Lung microvascular endothelial cell (primary cell): ENCODE measurements around the gene GRWD1. TPM values are rescaled to one million over a fixed set of nuclear protein-coding genes. Genes with fewer than 3 reads are reported as not detected.

Source experiments
- DNase-seq, 2 donors: peaks; one replicate each; pipeline versions ENCODE4 v3.0.0 to v3.0.0-alpha.2; 2010; ENCODE audit warnings: low read depth in 2 of 2
- total RNA-seq: library from RNA; depleted of rRNA; stranded (reverse); fragments of >200 nt; gene quantifications from 2 replicates; pipeline ENCODE4 v1.2.1, GENCODE V29; 2014

Gene GRWD1
- total RNA-seq, 1 donor from 2014 or later = 14.5 TPM

GRCh38 chr19:48496959-48497727, 51.4 kb downstream of the GRWD1 start:
- no peak for DNase-seq

- no peak for DNase-seq
Observed at GRCh38 chr19:48497728-48498594, 52.2 kb downstream of the GRWD1 start.

GRCh38 chr19:48498595-48499311, 53.0 kb downstream of the GRWD1 start:
- DNase-seq = no peak

- no peak for DNase-seq
Observed at GRCh38 chr19:48499316-48500090, 53.7 kb downstream of the GRWD1 start.

- DNase-seq = no peak
Observed at GRCh38 chr19:48500830-48501493, 55.2 kb downstream of the GRWD1 start.

- peak; percentile 29 to 37 for DNase-seq
Observed at GRCh38 chr19:48501494-48502349, 55.9 kb downstream of the GRWD1 start.

GRCh38 chr19:48502350-48503018, 56.7 kb downstream of the GRWD1 start:
- DNase-seq = no peak

- DNase-seq = peak; percentile 60 to 64
Observed at GRCh38 chr19:48506138-48506733, 60.5 kb downstream of the GRWD1 start.

Other genes with a start within 250 kb of the GRWD1 start
- 55.4 and 69.6 TPM in 2 replicates for gene CARD8, start 190.1 kb upstream of the GRWD1 start, total RNA-seq
- under 0.01 and 0.87 TPM in 2 replicates for gene ZNF114, start 175.9 kb upstream of the GRWD1 start, total RNA-seq
- gene EMP3, start 120.4 kb upstream of the GRWD1 start, total RNA-seq = 4.0 and 7.4 TPM in 2 replicates
- 2.0 and 2.2 TPM in 2 replicates for gene TMEM143, start 82.0 kb upstream of the GRWD1 start, total RNA-seq
- gene SYNGR4, start 81.6 kb upstream of the GRWD1 start, total RNA-seq = not detected in 2 replicates
- gene KDELR1, start 54.4 kb upstream of the GRWD1 start, total RNA-seq = 34.9 and 37.0 TPM in 2 replicates
- gene GRIN2D, start 52.3 kb upstream of the GRWD1 start, total RNA-seq = 0.20 and 0.22 TPM in 2 replicates
- under 0.01 and 0.20 TPM in 2 replicates for gene KCNJ14, start 9.6 kb downstream of the GRWD1 start, total RNA-seq
- 40.1 and 43.1 TPM in 2 replicates for gene CYTH2, start 23.4 kb downstream of the GRWD1 start, total RNA-seq
- gene LMTK3, start 65.9 kb downstream of the GRWD1 start, total RNA-seq = under 0.01 TPM in 1 of 2 replicates, not detected in the other
- not detected in 2 replicates for gene SULT2B1, start 106.2 kb downstream of the GRWD1 start, total RNA-seq
- gene SPACA4, start 160.8 kb downstream of the GRWD1 start, total RNA-seq = not detected in 2 replicates
- gene FAM83E, start 169.1 kb downstream of the GRWD1 start, total RNA-seq = 0.40 and 0.65 TPM in 2 replicates
- gene RPL18, start 173.2 kb downstream of the GRWD1 start, total RNA-seq = 2,223 and 2,324 TPM in 2 replicates
- 5.4 and 6.3 TPM in 2 replicates for gene SPHK2, start 173.5 kb downstream of the GRWD1 start, total RNA-seq
- 0.87 and 3.4 TPM in 2 replicates for gene DBP, start 191.4 kb downstream of the GRWD1 start, total RNA-seq
- 3.1 and 8.1 TPM in 2 replicates for gene CA11, start 200.2 kb downstream of the GRWD1 start, total RNA-seq
- not detected in 2 replicates for gene NTN5, start 227.0 kb downstream of the GRWD1 start, total RNA-seq
- gene FUT2, start 250.0 kb downstream of the GRWD1 start, total RNA-seq = not detected in 2 replicates